Neuronal stem cell (in vitro differentiated cells): ENCODE results near the gene ULK3.

Experiments used
- DNase-seq: peaks from one replicate; pipeline ENCODE4 v3.0.0-alpha.2; 2013; ENCODE audit warnings: low spot score
- H2AFZ ChIP-seq: one replicate; pipeline ENCODE4 v1.6.1; 2013; ENCODE audit warnings: mild to moderate bottlenecking, low read length, inconsistent platforms
- H2AK5ac ChIP-seq: 2 replicates; pipeline ENCODE4 v1.6.1; 2013; ENCODE audit warnings: low read depth, mild to moderate bottlenecking, inconsistent platforms, low read length, moderate library complexity, mixed read lengths
- H2BK120ac ChIP-seq: 2 replicates; pipeline ENCODE4 v1.6.1; 2013; ENCODE audit warnings: low read depth, mild to moderate bottlenecking, inconsistent platforms, low read length, moderate library complexity, mixed read lengths
- H2BK12ac ChIP-seq: one replicate; pipeline ENCODE4 v1.6.1; 2013; ENCODE audit warnings: low read length, inconsistent platforms
- H2BK15ac ChIP-seq: 2 replicates; pipeline ENCODE4 v1.6.1; 2013; ENCODE audit warnings: mild to moderate bottlenecking, low read length, inconsistent platforms, mixed read lengths
- H2BK5ac ChIP-seq: one replicate; pipeline ENCODE4 v1.6.1; 2013; ENCODE audit warnings: inconsistent platforms, mild to moderate bottlenecking, low read length, moderate library complexity
- H3K14ac ChIP-seq: one replicate; pipeline ENCODE4 v1.6.1; 2013; ENCODE audit warnings: low read length, inconsistent platforms
- H3K18ac ChIP-seq: 2 replicates; pipeline ENCODE4 v1.6.1; 2013; ENCODE audit warnings: low read length, inconsistent platforms
- H3K23ac ChIP-seq: 2 replicates; pipeline ENCODE4 v1.6.1; 2013; ENCODE audit warnings: low read depth, mild to moderate bottlenecking, mixed read lengths, low read length, inconsistent platforms; ENCODE audit not compliant: poor library complexity
- H3K27ac ChIP-seq: replicated peaks from 3 replicates; pipeline ENCODE4 v1.5.1; 2013; ENCODE audit warnings: low read length, inconsistent platforms
- H3K27me3 ChIP-seq, 3 experiments: 2 replicates each; pipeline ENCODE4 v1.6.1; 2013; ENCODE audit warnings: low read length in 3 of 3, mild to moderate bottlenecking in 2 of 3, inconsistent platforms in 1 of 3, low read depth in 1 of 3, mixed read lengths in 1 of 3, moderate library complexity in 1 of 3; ENCODE audit not compliant: control insufficient read depth in 3 of 3, insufficient read depth in 3 of 3
- H3K36me3 ChIP-seq, 2 donors: replicated peaks in 1 of 2; 2 replicates each; pipeline ENCODE4 v1.6.1; 2013; ENCODE audit warnings: low read length in 2 of 2; ENCODE audit not compliant: control insufficient read depth in 2 of 2, insufficient read depth in 2 of 2
- H3K4ac ChIP-seq: 2 replicates; pipeline ENCODE4 v1.6.1; 2013; ENCODE audit warnings: inconsistent platforms, mild to moderate bottlenecking, low read length, moderate library complexity
- H3K4me1 ChIP-seq, 2 donors: 1 replicate in 1 of 2; 2 replicates in 1 of 2; pipeline ENCODE4 v1.6.1; 2013; ENCODE audit warnings: low read length in 2 of 2, low read depth in 1 of 2; ENCODE audit not compliant: control insufficient read depth in 2 of 2, insufficient read depth in 1 of 2
- H3K4me2 ChIP-seq: one replicate; pipeline ENCODE4 v1.6.1; 2013; ENCODE audit warnings: mild to moderate bottlenecking, low read length, inconsistent platforms; ENCODE audit not compliant: insufficient read depth, poor library complexity, severe bottlenecking
- H3K4me3 ChIP-seq, 2 donors: 2 replicates each; pipeline ENCODE4 v1.5.1; 2013; ENCODE audit warnings: low read length in 2 of 2, mild to moderate bottlenecking in 2 of 2, inconsistent platforms in 1 of 2, moderate library complexity in 1 of 2
- H3K79me1 ChIP-seq: one replicate; pipeline ENCODE4 v1.6.1; 2013; ENCODE audit warnings: low read depth, mild to moderate bottlenecking, inconsistent platforms, low read length, moderate library complexity
- H3K9ac ChIP-seq: one replicate; pipeline ENCODE4 v1.6.1; 2013; ENCODE audit warnings: mild to moderate bottlenecking, low read depth, low read length, inconsistent platforms; ENCODE audit not compliant: poor library complexity
- H3K9me3 ChIP-seq, 2 donors: replicated peaks in 1 of 2; 2 replicates each; pipeline versions ENCODE3 to v1.6.1; 2013; ENCODE audit warnings: low read length in 2 of 2, mild to moderate bottlenecking in 2 of 2, inconsistent platforms in 1 of 2, low read depth in 1 of 2, mixed read lengths in 1 of 2, moderate library complexity in 1 of 2; ENCODE audit not compliant: control insufficient read depth in 2 of 2, insufficient read depth in 1 of 2
- H4K8ac ChIP-seq: one replicate; pipeline ENCODE4 v1.6.1; 2013; ENCODE audit warnings: low read depth, mild to moderate bottlenecking, inconsistent platforms, low read length, moderate library complexity
- H4K91ac ChIP-seq: one replicate; pipeline ENCODE4 v1.6.1; 2013; ENCODE audit warnings: low read length, low read depth, mild to moderate bottlenecking, inconsistent platforms; ENCODE audit not compliant: poor library complexity
- WGBS, 2 donors: extraction: QIAGEN DNeasy Blood & Tissue Kit; methylation state at CpG; one replicate each; pipeline ENCODE4 v1.1.7; 2013; ENCODE audit warnings: missing lambda C conversion rate in 2 of 2, mixed read lengths in 1 of 2; ENCODE audit not compliant: insufficient read length in 2 of 2, insufficient replicate concordance in 1 of 2; ENCODE audit errors: extremely low coverage in 2 of 2; 5-methylcytosine and 5-hydroxymethylcytosine counted together

Gene ULK3

DNA sequence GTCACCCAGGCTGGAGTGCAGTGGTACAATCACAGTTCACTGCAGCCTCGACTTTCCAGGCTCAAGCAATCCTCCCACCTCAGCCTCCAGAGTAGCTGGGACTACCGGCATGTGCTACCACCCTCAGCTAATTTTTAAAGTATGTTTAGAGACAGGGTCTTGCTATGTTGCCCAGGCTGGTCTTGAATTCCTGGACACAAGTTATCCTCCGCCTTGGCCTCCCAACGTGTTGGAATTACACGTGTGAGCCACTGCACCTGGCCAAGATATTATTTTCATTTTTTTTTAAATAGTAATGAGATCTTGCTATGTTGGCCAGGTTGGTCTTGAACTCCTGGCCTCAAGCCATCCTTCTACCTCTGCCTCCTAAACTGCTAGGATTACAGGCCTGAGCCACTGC is 42.5 kb upstream of the ULK3 start:
- WGBS, 2 donors = no CpG with 5 or more reads among the region's 5 CpGs
- no peak overlapping the region for H2BK120ac ChIP-seq
- no peak overlapping the region for H2AFZ ChIP-seq
- H3K9me3 ChIP-seq = peaks cover 6 to 11% of the 10 kb centered on the region in 2 donors
- no peak overlapping the region for H3K27ac ChIP-seq
- no peak overlapping the region for H3K9ac ChIP-seq
- no peaks in the 10 kb centered on the region for H3K79me1 ChIP-seq
- DNase-seq = no peak
- no peak overlapping the region for H4K91ac ChIP-seq
- peaks cover 7% of the 10 kb centered on the region in 2 donors for H3K4me1 ChIP-seq
- H4K8ac ChIP-seq = no peak overlapping the region
- H2BK5ac ChIP-seq = no peak overlapping the region
- H3K27me3 ChIP-seq = no peaks in the 10 kb centered on the region
- no peak overlapping the region for H2BK15ac ChIP-seq
- no peak overlapping the region for H3K18ac ChIP-seq
- H3K4me2 ChIP-seq = no peak overlapping the region
- no peak overlapping the region for H2BK12ac ChIP-seq
- no peak overlapping the region for H2AK5ac ChIP-seq
- no peaks in the 10 kb centered on the region for H3K36me3 ChIP-seq
- H3K23ac ChIP-seq = no peak overlapping the region
- no peak overlapping the region for H3K14ac ChIP-seq
- H3K4ac ChIP-seq = no peak overlapping the region
- H3K4me3 ChIP-seq = no peak overlapping the region

DNA sequence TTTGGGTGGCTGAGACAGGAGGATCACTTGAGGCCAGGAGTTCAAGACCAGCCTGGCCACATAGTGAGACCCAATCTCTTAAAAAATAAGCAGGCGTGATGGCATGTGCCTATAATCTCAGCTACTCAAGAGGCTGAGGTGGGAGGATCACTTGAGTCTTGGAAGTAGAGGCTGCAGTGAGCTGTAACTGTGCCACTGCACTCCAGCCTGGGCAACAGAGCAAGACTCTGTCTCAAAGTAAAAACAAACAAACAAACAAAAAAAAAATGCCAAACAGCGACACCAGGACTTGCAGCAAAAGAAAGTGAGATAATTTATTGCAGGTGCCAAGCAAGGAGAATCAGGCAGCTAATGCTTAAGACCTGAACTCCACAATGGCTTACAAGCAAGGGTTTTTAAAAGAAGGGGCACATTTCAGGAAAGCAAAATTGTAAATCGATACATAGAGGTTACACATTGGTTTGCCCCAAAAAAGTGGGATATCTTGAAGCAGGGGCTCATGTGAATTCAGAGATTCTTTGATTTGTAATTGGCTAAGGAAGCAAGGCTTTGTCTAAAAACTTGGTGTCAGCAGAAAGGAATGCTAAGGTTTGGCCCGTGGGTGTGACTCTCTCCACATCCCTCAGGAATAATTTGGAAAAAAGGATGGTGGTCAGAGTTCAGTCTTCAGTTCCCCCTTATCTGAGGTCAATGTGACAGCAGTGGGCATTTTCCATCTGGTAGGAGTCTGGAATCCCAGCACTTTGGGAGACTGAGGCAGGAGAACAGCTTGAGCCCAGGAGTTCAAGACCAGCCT is 41.7 kb upstream of the ULK3 start:
- Histone ChIP-seq H3K9ac (no peak overlapping the region), H3K18ac (no peak overlapping the region), H3K14ac (no peak overlapping the region), H2BK120ac (no peak overlapping the region), H3K27ac (no peak overlapping the region), H4K8ac (no peak overlapping the region), H2BK12ac (no peak overlapping the region), H3K9me3 (peaks cover 6 to 11% of the 10 kb centered on the region in 2 donors), H3K4me3 (no peak overlapping the region), H3K4me2 (no peak overlapping the region), H2BK15ac (no peak overlapping the region), H3K27me3 (no peaks in the 10 kb centered on the region), H3K4me1 (peaks cover 6 to 7% of the 10 kb centered on the region in 2 donors), H3K23ac (no peak overlapping the region), H2AK5ac (no peak overlapping the region), H4K91ac (no peak overlapping the region), H2BK5ac (no peak overlapping the region), H3K36me3 (no peaks in the 10 kb centered on the region), H2AFZ (no peak overlapping the region), H3K79me1 (no peaks in the 10 kb centered on the region), H3K4ac (no peak overlapping the region)
- DNase-seq = no peak
- WGBS, 2 donors = no CpG with 5 or more reads among the region's 4 CpGs

DNA sequence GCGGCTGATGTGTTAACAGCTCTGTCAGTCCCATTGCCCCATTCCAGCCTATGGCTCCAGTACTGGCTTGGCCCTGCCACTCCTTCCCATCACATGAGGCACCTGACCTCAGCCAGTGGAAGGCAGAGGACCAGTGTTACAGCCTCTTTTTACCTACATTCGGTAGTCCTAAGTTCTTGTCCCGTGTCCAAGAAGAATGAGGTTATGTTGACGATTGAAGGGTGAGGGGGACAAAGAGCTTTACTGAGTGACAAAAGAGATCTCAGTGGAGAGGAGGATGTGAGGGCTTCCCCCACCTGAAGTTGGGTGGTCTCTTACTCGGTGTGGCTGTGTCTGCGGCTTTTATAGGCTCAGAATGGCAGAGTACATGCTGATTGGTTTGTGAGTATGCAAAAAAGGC is 39.6 kb upstream of the ULK3 start:
- H3K9me3 ChIP-seq = peaks cover 6 to 11% of the 10 kb centered on the region in 2 donors
- peak overlapping the region; percentile 58 for H2BK15ac ChIP-seq
- no peak overlapping the region for H3K27ac ChIP-seq
- WGBS, 2 donors = no CpG with 5 or more reads among the region's 6 CpGs
- no peaks in the 10 kb centered on the region for H3K4me1 ChIP-seq
- no peak overlapping the region for H2AFZ ChIP-seq
- no peaks in the 10 kb centered on the region for H3K36me3 ChIP-seq
- H3K9ac ChIP-seq = no peak overlapping the region
- H4K8ac ChIP-seq = no peak overlapping the region
- H3K18ac ChIP-seq = peak overlapping the region; percentile 41
- no peak for DNase-seq
- no peaks in the 10 kb centered on the region for H3K79me1 ChIP-seq
- H3K27me3 ChIP-seq = no peaks in the 10 kb centered on the region
- H4K91ac ChIP-seq = peak overlapping the region; percentile 24
- no peak overlapping the region for H3K4me3 ChIP-seq
- H3K4ac ChIP-seq = no peak overlapping the region
- H3K14ac ChIP-seq = no peak overlapping the region
- no peak overlapping the region for H2BK12ac ChIP-seq
- no peak overlapping the region for H3K4me2 ChIP-seq
- H2AK5ac ChIP-seq = no peak overlapping the region
- no peak overlapping the region for H3K23ac ChIP-seq
- H2BK120ac ChIP-seq = no peak overlapping the region
- no peak overlapping the region for H2BK5ac ChIP-seq

DNA sequence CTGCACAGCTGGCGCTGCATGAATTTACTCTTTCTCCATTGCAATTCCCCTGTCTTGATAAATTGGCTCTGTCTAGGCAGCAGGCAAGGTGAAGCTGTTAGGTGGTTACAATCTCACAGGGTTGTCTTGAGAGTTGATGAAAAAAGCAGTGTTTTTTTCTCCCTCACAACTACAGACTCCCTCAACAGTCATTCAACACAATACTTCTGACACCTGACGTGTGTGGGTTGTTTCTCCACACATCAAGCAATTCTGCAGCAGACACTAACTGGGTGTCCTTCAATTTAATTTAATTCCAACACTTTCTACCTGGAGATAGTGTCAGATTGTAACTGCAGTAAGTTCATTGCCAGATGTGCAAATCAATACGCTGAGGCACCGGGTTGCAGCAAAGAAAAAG is 35.3 kb upstream of the ULK3 start:
- no peak overlapping the region for H2BK15ac ChIP-seq
- no CpG with 5 or more reads among the region's 4 CpGs for WGBS, 2 donors
- no peak overlapping the region for H3K18ac ChIP-seq
- DNase-seq = no peak
- no peak overlapping the region for H2BK12ac ChIP-seq
- H3K27me3 ChIP-seq = peaks cover 0 to 6% (median 0%) of the 10 kb centered on the region in 3 experiments
- H4K91ac ChIP-seq = no peak overlapping the region
- H2BK5ac ChIP-seq = no peak overlapping the region
- no peak overlapping the region for H3K4me3 ChIP-seq
- H3K23ac ChIP-seq = no peak overlapping the region
- no peak overlapping the region for H3K27ac ChIP-seq
- no peak overlapping the region for H3K4me2 ChIP-seq
- H3K36me3 ChIP-seq = no peaks in the 10 kb centered on the region
- no peak overlapping the region for H2AFZ ChIP-seq
- H3K4ac ChIP-seq = no peak overlapping the region
- H2BK120ac ChIP-seq = no peak overlapping the region
- no peak overlapping the region for H3K9ac ChIP-seq
- no peak overlapping the region for H4K8ac ChIP-seq
- no peak overlapping the region for H2AK5ac ChIP-seq
- H3K4me1 ChIP-seq = peaks cover 2 to 4% of the 10 kb centered on the region in 2 donors
- no peaks in the 10 kb centered on the region for H3K79me1 ChIP-seq
- H3K9me3 ChIP-seq = peaks cover 7 to 11% of the 10 kb centered on the region in 2 donors
- H3K14ac ChIP-seq = no peak overlapping the region
